ENCODE results near the gene SBF2.

The SBF2 gene

DNA sequence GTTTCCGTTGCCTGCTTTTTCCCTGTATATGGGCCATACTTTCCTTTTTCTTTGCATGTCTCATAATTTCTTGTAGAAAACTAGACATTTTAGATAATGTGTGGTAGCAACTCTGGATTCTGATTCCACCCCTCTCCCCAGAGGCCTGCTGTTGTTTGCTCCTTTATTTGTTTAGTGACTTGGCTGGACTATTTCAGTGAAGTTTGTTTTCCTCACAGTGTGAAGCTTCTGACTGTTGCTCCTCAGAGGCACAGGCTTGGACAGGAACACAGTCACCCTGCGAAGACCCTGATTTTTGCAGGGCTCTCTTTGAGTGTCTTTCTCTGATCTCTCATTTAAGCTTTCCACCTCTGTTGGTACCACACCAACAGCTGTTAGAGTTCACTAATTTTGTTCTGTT lies 557.7 kb downstream of the SBF2 start:
- no peak for TF ChIP-seq ZFX (IDR thresholded peaks at IDR 0.05)
- TF ChIP-seq, protein P1, sequence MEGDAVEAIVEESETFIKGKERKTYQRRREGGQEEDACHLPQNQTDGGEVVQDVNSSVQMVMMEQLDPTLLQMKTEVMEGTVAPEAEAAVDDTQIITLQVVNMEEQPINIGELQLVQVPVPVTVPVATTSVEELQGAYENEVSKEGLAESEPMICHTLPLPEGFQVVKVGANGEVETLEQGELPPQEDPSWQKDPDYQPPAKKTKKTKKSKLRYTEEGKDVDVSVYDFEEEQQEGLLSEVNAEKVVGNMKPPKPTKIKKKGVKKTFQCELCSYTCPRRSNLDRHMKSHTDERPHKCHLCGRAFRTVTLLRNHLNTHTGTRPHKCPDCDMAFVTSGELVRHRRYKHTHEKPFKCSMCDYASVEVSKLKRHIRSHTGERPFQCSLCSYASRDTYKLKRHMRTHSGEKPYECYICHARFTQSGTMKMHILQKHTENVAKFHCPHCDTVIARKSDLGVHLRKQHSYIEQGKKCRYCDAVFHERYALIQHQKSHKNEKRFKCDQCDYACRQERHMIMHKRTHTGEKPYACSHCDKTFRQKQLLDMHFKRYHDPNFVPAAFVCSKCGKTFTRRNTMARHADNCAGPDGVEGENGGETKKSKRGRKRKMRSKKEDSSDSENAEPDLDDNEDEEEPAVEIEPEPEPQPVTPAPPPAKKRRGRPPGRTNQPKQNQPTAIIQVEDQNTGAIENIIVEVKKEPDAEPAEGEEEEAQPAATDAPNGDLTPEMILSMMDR (conservative IDR thresholded peaks at IDR 0.05) = no peak
- no peak overlapping the region for H3K27ac ChIP-seq

DNA sequence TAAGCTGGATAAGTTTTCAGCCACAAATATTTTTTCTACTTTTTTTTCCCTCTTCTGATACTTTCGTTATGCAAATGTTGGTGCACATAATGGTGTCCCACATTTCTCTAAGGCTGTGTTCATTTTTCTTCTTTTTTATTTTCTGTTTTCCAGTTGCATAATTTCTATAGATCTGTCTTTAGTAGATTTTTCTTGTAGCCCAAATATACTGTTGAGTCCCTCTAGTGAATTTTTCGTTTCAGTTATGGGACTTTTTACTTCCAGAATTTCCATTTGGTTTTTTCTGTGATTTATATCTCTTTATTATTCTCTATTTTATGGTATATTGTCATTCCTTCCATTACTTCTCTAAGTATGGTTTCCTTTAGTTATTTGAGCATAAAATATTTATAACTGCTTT lies 558.1 kb downstream of the SBF2 start:
- TF ChIP-seq, protein P1 (conservative IDR thresholded peaks at IDR 0.05) = no peak
- TF ChIP-seq ZFX (IDR thresholded peaks at IDR 0.05) = no peak
- no peak overlapping the region for H3K27ac ChIP-seq

GRCh38 chr11:9735236-9735635 lies 558.8 kb downstream of the SBF2 start:
- TF ChIP-seq, protein P1 (conservative IDR thresholded peaks at IDR 0.05) = no peak
- no peak for TF ChIP-seq ZFX (IDR thresholded peaks at IDR 0.05)

GRCh38 chr11:9733212-9733611 lies 560.8 kb downstream of the SBF2 start:
- no peak overlapping the region for H3K27ac ChIP-seq
- no peak for TF ChIP-seq ZFX (IDR thresholded peaks at IDR 0.05)
- TF ChIP-seq, protein P1 (conservative IDR thresholded peaks at IDR 0.05) = no peak

More at GRCh38 chr11:9735236-9735635, 558.8 kb downstream of the SBF2 start:
- no peak overlapping the region for H3K27ac ChIP-seq

DNA sequence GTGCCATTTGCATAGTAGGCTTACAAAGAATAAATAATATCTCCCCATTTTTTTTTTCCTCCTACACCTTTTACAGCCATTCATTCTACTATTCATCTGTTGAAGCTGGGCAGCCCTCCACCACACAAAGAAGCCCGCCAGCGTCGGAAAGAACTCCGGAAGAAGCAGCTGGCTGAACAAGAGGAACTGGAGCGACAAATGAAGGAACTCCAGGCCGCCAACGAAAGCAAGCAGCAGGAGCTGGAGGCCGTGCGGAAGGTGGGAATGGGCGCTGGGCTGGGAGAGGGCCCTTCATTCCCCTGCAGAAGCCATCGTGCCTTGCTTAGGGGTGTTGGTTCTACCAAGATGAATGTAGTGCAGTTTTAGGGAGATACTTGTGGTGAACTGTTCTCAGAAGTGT lies 561.6 kb downstream of the SBF2 start:
- no peak overlapping the region for H3K27ac ChIP-seq
- no peak for TF ChIP-seq ZFX (IDR thresholded peaks at IDR 0.05)
- TF ChIP-seq, protein P1 (conservative IDR thresholded peaks at IDR 0.05) = no peak

DNA sequence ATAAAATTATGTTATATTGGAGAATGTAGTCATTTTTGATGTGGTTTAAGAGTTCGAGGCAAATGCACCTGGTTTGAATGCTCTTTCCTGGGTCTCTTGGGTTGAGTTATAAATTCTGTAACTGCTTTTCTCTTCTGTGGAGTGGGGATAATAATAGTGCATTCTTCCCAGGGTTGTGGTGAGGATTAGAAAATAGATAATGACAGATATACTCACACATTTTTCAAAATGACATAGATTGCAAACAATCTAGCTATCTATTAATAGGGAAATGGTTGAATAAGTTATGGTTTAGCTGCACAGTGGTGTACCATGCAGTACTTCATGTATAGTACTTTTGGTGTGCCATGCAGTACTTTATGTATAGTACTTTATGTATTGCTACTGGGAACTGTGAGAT lies 562.8 kb downstream of the SBF2 start:
- H3K27ac ChIP-seq = no peak overlapping the region
- TF ChIP-seq, protein P1 (conservative IDR thresholded peaks at IDR 0.05) = no peak
- TF ChIP-seq ZFX (IDR thresholded peaks at IDR 0.05) = no peak

Data from C4-2B (cell line).